Smooth muscle cell (in vitro differentiated cells): ENCODE measurements around the gene FLNC. TPM values are rescaled to one million over a fixed set of nuclear protein-coding genes. Genes with fewer than 3 reads are reported as not detected.

Experiments
- DNase-seq: peaks from one replicate; lab custom pipeline; 2025; ENCODE audit not compliant: unreplicated experiment; lab: John Stamatoyannopoulos, UW
- H2AFZ ChIP-seq: fragments of 200-600 bp; sonication (generic); 2 replicates; pipeline ENCODE4 v1.6.0; 2016; ENCODE audit warnings: antibody characterized with exemption, low read depth, mild to moderate bottlenecking
- H3F3A ChIP-seq: fragments of 200-600 bp; sonication (generic); 2 replicates; pipeline ENCODE4 v1.6.0; 2017; ENCODE audit warnings: antibody characterized with exemption, low read depth
- H3K27ac ChIP-seq: fragments of 200-600 bp; sonication (generic); 2 replicates; pipeline ENCODE4 v1.5.1; 2016; ENCODE audit warnings: low read depth, mild to moderate bottlenecking
- H3K27me3 ChIP-seq: fragments of 200-600 bp; sonication (generic); 2 replicates; pipeline ENCODE4 v1.6.1; 2016; ENCODE audit warnings: low read depth, mild to moderate bottlenecking
- H3K36me3 ChIP-seq: fragments of 200-600 bp; sonication (generic); 2 replicates; pipeline ENCODE4 v1.5.1; 2016; ENCODE audit warnings: low read depth
- H3K4me1 ChIP-seq: fragments of 200-600 bp; sonication (generic); 2 replicates; pipeline ENCODE4 v1.5.1; 2016; ENCODE audit warnings: low read depth
- H3K4me2 ChIP-seq: fragments of 200-600 bp; sonication (generic); 2 replicates; pipeline ENCODE4 v1.6.0; 2016; ENCODE audit warnings: mild to moderate bottlenecking
- H3K4me3 ChIP-seq: fragments of 200-600 bp; sonication (generic); 2 replicates; pipeline ENCODE4 v1.5.1; 2016; ENCODE audit warnings: mild to moderate bottlenecking
- H3K79me2 ChIP-seq: fragments of 200-600 bp; sonication (generic); 2 replicates; pipeline ENCODE4 v1.6.0; 2016; ENCODE audit warnings: low read depth, mild to moderate bottlenecking
- H3K9ac ChIP-seq: fragments of 200-600 bp; sonication (generic); 2 replicates; pipeline ENCODE4 v1.6.0; 2016; ENCODE audit warnings: low read depth
- H3K9me3 ChIP-seq: fragments of 200-600 bp; sonication (generic); replicated peaks from 2 replicates; pipeline ENCODE4 v1.5.1; 2016; ENCODE audit warnings: low read depth
- H4K20me1 ChIP-seq: fragments of 200-600 bp; sonication (generic); 2 replicates; pipeline ENCODE4 v1.6.0; 2016; ENCODE audit warnings: low read depth
- CTCF ChIP-seq: fragments of 200-600 bp; sonication (generic); IDR thresholded peaks from 2 replicates; pipeline ENCODE4 v1.5.1; 2017; ENCODE audit warnings: borderline replicate concordance, mild to moderate bottlenecking, antibody characterized with exemption; ENCODE audit not compliant: insufficient read depth, poor library complexity, severe bottlenecking
- whole genome bisulfite sequencing: methylation state at CpG from one replicate; pipeline ENCODE4 v1.1.7; 2016; ENCODE audit warnings: low lambda C conversion rate; 5-methylcytosine and 5-hydroxymethylcytosine counted together
- polyA plus RNA-seq: library from polyadenylated mRNA; unstranded; fragments of >200 nt; fragmentation: Nextera tagmentation; extraction: Ambion mirVana; gene quantifications from 2 replicates; pipeline ENCODE4 v1.2.1, GENCODE V29; 2016
- total RNA-seq: library from RNA; depleted of rRNA; stranded (reverse); fragments of >200 nt; gene quantifications from 2 replicates; pipeline ENCODE4 v1.2.3, GENCODE V29; 2014

FLNC gene
- total and polyA plus RNA-seq, 2 experiments from 2014 or later: 31.7 to 34.2 TPM

DNA sequence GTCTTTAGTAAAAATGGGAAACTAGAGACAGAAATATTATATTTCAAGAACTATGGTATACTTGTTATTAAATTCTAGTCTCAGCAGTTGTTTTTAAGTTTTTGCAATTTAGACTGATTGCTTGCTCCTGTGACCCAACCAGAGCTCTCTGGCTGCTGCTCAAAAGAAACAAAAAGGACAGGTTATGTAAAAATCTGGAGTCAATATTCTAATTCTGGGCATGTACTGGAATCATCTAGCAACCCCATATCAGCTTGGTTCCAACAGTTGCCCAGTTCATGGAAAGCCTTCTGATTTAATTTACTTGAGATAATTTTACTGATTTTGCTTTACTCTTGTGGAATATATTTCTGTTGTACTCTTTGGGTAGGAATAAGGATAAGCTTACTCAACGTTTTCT is 70.0 kb downstream of the FLNC start:
- Histone ChIP-seq H3K36me3 (no peaks in the 10 kb centered on the region), H3K4me1 (no peaks in the 10 kb centered on the region), H3K79me2 (no peaks in the 10 kb centered on the region), H3K9ac (no peak overlapping the region), H3K9me3 (no peaks in the 10 kb centered on the region), H4K20me1 (no peaks in the 10 kb centered on the region), H3K27ac (no peak overlapping the region), H2AFZ (no peak overlapping the region), H3K4me2 (no peak overlapping the region), H3K4me3 (no peak overlapping the region), H3K27me3 (no peaks in the 10 kb centered on the region), H3F3A (no peaks in the 10 kb centered on the region)
- no peak for TF ChIP-seq CTCF
- DNase-seq: no peak
- WGBS: 91% methylated on average over 1 of the region's 1 CpG

- Histone ChIP-seq H3F3A (no peaks in the 10 kb centered on the region), H2AFZ (no peak overlapping the region), H3K27me3 (no peaks in the 10 kb centered on the region), H3K4me3 (no peak overlapping the region), H3K9me3 (no peaks in the 10 kb centered on the region), H3K4me2 (no peak overlapping the region), H3K79me2 (no peaks in the 10 kb centered on the region), H3K4me1 (no peaks in the 10 kb centered on the region), H3K27ac (no peak overlapping the region), H3K36me3 (no peaks in the 10 kb centered on the region), H4K20me1 (no peaks in the 10 kb centered on the region), H3K9ac (no peak overlapping the region)
- DNase-seq: no peak
- no peak for TF ChIP-seq CTCF
- 87% methylated on average over 12 of the region's 12 CpGs for WGBS
These were observed 72.8 kb downstream of the FLNC start for GRCh38 chr7:128902761-128903585.

DNA sequence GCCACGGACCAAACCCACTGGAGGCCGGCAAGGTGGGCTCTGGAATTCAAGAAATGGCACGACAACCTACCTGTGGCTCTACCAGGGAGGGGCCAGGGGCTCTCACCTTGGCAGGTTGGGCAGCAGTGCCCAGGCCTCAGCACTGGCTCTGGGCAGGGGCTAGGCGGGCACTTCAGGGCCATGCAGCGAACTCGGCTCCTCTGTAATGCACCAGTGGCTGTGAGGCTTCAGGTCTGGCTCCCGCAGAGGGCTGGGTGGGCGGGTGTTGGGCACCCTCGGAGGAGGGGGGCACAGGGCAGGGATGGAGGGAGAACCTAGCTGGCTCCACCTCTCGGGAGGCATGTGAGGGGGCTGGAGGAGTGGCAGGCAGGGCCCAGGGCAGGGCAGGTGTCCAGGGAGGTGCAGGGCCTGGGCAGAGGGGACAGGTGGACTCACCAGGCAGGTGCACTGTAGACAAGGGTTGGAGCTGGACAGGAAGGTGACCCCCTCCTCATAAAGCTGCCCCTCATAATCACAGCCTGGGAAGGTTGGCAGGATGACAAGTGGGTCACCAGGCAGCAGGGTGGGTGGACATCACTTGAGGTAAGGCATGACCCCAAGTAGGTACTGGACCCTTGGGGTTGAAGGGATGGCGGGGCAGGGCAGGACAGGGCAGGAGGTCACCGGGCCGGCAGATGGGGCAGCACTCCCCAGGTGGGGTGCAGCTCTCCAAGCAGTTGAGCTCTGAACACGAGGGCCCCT is 73.6 kb downstream of the FLNC start:
- H3K9me3 ChIP-seq: no peaks in the 10 kb centered on the region
- H3K4me3 ChIP-seq: no peak overlapping the region
- no peaks in the 10 kb centered on the region for H3K4me1 ChIP-seq
- H3K79me2 ChIP-seq: no peaks in the 10 kb centered on the region
- no peak for DNase-seq
- H3F3A ChIP-seq: no peaks in the 10 kb centered on the region
- no peaks in the 10 kb centered on the region for H3K27me3 ChIP-seq
- H3K36me3 ChIP-seq: no peaks in the 10 kb centered on the region
- H3K4me2 ChIP-seq: no peak overlapping the region
- WGBS: 85% methylated on average over 11 of the region's 14 CpGs
- no peak overlapping the region for H2AFZ ChIP-seq
- H3K27ac ChIP-seq: no peak overlapping the region
- H4K20me1 ChIP-seq: no peaks in the 10 kb centered on the region
- TF ChIP-seq CTCF: no peak
- H3K9ac ChIP-seq: no peak overlapping the region
